GM12891 (cell line): Measurements from ENCODE around the gene SEC24D.

Experiments used
- POLR2A ChIP-seq: IDR thresholded peaks from 2 replicates; pipeline ENCODE4 v1.6.1; 2011; ENCODE audit warnings: low read depth, low read length, control low read depth
- TAF1 ChIP-seq: IDR thresholded peaks from 2 replicates; pipeline ENCODE4 v1.6.1; 2011; ENCODE audit warnings: low read depth, low read length, control low read depth

DNA sequence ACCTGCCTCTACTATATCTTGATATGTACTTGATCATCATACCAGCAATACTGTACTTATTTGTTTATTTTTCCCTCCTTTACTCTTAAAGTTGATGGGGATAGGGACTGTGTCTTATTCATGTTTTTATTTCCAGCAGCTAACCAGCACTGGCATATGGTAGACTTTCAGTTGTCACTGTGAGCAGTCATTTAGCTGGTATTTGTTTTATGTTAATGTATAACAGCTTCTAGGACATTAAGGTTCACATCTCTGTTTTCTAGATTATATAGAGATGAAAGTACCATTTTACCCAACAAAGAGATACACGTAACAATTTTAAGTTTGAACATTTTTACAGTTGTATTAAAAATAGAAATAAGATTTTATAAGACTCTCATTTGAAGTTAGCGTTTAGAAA is 132.8 kb downstream of the SEC24D start:
- TF ChIP-seq POLR2A (no peak), TAF1 (no peak)
